Iris pigment epithelial cell (primary cell): ENCODE results near the gene FHIP1B.

ENCODE experiments used
- DNase-seq: peaks from one replicate; pipeline ENCODE4 v3.0.0-alpha.2; 2011; ENCODE audit warnings: low read depth

The FHIP1B gene

GRCh38 chr11:6200975-6201374 lies 33.5 kb downstream of the FHIP1B start:
- peak; percentile 26 for DNase-seq

- no peak for DNase-seq
Observed at GRCh38 chr11:6199174-6199810, 35.1 kb downstream of the FHIP1B start, which contains the start of gene OR52W1. OR52W1 (plus strand) TSS chr11:6199224; CDS start chr11:6199224, 0 bp downstream.

GRCh38 chr11:6197466-6198200 lies 36.8 kb downstream of the FHIP1B start:
- no peak for DNase-seq

GRCh38 chr11:6196396-6196795 lies 38.0 kb downstream of the FHIP1B start:
- DNase-seq = no peak

GRCh38 chr11:6194065-6194581 lies 40.3 kb downstream of the FHIP1B start:
- no peak for DNase-seq

GRCh38 chr11:6191742-6192141 lies 42.7 kb downstream of the FHIP1B start:
- no peak for DNase-seq

- no peak for DNase-seq
Observed at GRCh38 chr11:6175440-6175839, 59.0 kb downstream of the FHIP1B start.

GRCh38 chr11:6170226-6170625 lies 64.2 kb downstream of the FHIP1B start, which contains the start of gene OR52B2:
OR52B2 (minus strand) TSS chr11:6170326; CDS start chr11:6170326, 0 bp downstream.
- DNase-seq = no peak
